Ovary (tissue), 9 donors: ENCODE results near the gene FYB2. TPM values are rescaled to one million over a fixed set of nuclear protein-coding genes. Genes with fewer than 3 reads are reported as not detected.

Source experiments
- DNase-seq, 5 donors: peaks; one replicate each; pipeline ENCODE4 v3.0.0-alpha.2; 2019 to 2020
- H3K27ac ChIP-seq, 2 donors: fragments of 200-600 bp; one replicate each; pipeline versions ENCODE4 v1.5.1 to v1.8.0; 2019 to 2022
- H3K27me3 ChIP-seq: fragments of 200-600 bp; one replicate; pipeline ENCODE4 v1.8.0; 2022
- H3K36me3 ChIP-seq: fragments of 200-600 bp; sonication (generic); one replicate; pipeline ENCODE4 v1.5.1; 2019
- H3K4me1 ChIP-seq: one replicate; pipeline ENCODE4 v1.8.1; 2013; ENCODE audit warnings: mild to moderate bottlenecking, moderate library complexity; ENCODE audit not compliant: insufficient read depth
- H3K4me3 ChIP-seq: fragments of 200-600 bp; sonication (generic); one replicate; pipeline ENCODE4 v1.5.1; 2017
- H3K9me3 ChIP-seq, 2 donors: fragments of 200-600 bp in 1 of 2; sonication (generic) in 1 of 2; one replicate each; pipeline versions ENCODE4 v1.5.1 to v1.8.1; 2013 to 2019; ENCODE audit warnings: mild to moderate bottlenecking in 1 of 2, moderate library complexity in 1 of 2
- EP300 ChIP-seq: sonication (generic); formaldehyde crosslinking; IDR thresholded peaks from one replicate; pipeline ENCODE4 v1.6.1; 2017; ENCODE audit warnings: antibody characterized with exemption
- POLR2A ChIP-seq: fragments of 450-650 bp; IDR thresholded peaks from one replicate; pipeline ENCODE4 v1.6.1; 2017; ENCODE audit warnings: antibody characterized with exemption, mild to moderate bottlenecking, moderate library complexity
- WGBS, 3 donors: extraction: QIAGEN DNeasy Blood & Tissue Kit in 1 of 3; methylation state at CpG; one replicate each; pipeline versions ENCODE4 v1.1.5 to v1.1.7; 2013 to 2017; 5-methylcytosine and 5-hydroxymethylcytosine counted together
- intact Hi-C, 4 donors: fragments of 100-400 bp; cut with DNase I; formaldehyde crosslinking; loops; one replicate each; pipeline versions ENCODE4 v1.11.0 to v1.15.1; 2022 to 2023
- polyA plus RNA-seq, 2 donors: library from polyadenylated mRNA; stranded (reverse); fragments of 200-250 nt in 1 of 2; fragments of 350-450 nt in 1 of 2; fragmentation: Illumina TruSeq in 1 of 2; extraction: RNeasy Lipid Tissue Mini Kit (QIAGEN cat#74804) in 1 of 2; gene quantifications; one replicate each; pipeline ENCODE4 v1.2.3, GENCODE V29; 2013 to 2014
- total RNA-seq, 7 donors: library from RNA; depleted of rRNA in 2 of 7; stranded (reverse); fragments of >200 nt in 2 of 7; fragmentation: NEBNext Ultra II Directional in 3 of 7; extraction: Animal tissue kit (Norgen Biotek cat#: 25700) in 3 of 7; gene quantifications; one replicate each; pipeline versions ENCODE4 v1.1.0 to v1.2.4, GENCODE V29; 2016 to 2023
- TF ChIP-seq, protein P1 (sequence below), 3 donors: fragments of 450-650 bp in 2 of 3; fragments of 200-600 bp in 1 of 3; IDR thresholded peaks; one replicate each; pipeline versions ENCODE4 v1.5.1 to v1.8.0; 2016 to 2022; ENCODE audit warnings: antibody characterized with exemption in 3 of 3, mild to moderate bottlenecking in 1 of 3
- donor health status: DM: no; HTN: no; CAD: no; lungs with moderate emphysema.
- donor health status: DM: no; HTN: no; CAD: no.
- donor health status: Bipolar disorder and iron deficiency.
- donor health status: DM: yes; HTN: yes; CAD: no.
- donor health status: DM: no; HTN: no; CAD: no.
- donor health status: DM: yes; HTN: yes; CAD: no.

Gene FYB2
- total and polyA plus RNA-seq, 9 donors: 0.06 to 81.5 (median 2.0) TPM; not detected in 2

DNA sequence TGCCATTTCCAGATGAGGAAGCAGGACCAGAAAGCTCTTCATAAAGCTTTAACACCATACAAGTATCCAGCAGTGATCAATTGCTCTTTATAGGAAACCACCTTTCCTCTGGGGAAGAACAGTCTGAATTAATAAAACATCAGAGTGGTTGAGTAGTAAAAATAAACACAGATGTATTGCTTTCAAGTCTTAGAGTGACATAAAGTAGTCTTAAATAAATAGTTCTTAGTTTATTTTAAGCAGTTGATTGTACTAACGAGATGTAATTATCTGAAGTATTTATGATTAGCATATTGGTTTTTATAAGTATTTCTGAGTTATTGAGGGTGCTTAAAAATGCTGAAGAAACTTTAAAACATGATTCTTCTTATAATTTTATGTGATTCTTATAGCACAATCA, 107.1 kb downstream of the FYB2 start:
- WGBS, 3 donors: 78 to 87% (median 79%) methylated on average over 1 of the region's 1 CpG
- Histone ChIP-seq H3K4me3 (no peak overlapping the region), H3K36me3 (no peaks in the 10 kb centered on the region), H3K27ac (no peak overlapping the region), H3K4me1 (no peaks in the 10 kb centered on the region), H3K27me3 (no peaks in the 10 kb centered on the region), H3K9me3 (no peaks in the 10 kb centered on the region)
- TF ChIP-seq EP300 (no peak), POLR2A (no peak)
- TF ChIP-seq, protein P1, sequence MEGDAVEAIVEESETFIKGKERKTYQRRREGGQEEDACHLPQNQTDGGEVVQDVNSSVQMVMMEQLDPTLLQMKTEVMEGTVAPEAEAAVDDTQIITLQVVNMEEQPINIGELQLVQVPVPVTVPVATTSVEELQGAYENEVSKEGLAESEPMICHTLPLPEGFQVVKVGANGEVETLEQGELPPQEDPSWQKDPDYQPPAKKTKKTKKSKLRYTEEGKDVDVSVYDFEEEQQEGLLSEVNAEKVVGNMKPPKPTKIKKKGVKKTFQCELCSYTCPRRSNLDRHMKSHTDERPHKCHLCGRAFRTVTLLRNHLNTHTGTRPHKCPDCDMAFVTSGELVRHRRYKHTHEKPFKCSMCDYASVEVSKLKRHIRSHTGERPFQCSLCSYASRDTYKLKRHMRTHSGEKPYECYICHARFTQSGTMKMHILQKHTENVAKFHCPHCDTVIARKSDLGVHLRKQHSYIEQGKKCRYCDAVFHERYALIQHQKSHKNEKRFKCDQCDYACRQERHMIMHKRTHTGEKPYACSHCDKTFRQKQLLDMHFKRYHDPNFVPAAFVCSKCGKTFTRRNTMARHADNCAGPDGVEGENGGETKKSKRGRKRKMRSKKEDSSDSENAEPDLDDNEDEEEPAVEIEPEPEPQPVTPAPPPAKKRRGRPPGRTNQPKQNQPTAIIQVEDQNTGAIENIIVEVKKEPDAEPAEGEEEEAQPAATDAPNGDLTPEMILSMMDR (IDR thresholded peaks at IDR 0.05): no peak
- no peak for DNase-seq
- intact Hi-C loops: no loop called here

DNA sequence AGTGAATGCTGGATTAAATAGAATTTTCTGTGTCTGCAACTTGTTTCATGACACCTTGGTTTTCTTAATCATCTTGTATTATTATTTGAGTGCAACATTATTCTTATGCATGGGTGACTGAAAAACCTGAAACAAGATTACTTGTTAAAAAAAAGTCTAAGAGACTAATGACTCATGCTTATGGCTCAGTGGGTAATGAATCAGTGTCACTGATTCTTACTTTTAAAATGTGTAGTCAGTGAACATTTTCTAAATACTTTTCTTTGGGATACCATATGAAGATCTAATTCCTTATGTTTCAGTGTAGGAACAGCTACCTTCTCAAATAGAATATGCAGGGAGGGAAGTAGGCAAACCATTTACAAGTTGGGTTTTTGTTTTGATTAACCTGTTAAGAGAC, 108.6 kb downstream of the FYB2 start:
- Histone ChIP-seq H3K36me3 (no peaks in the 10 kb centered on the region), H3K27me3 (no peaks in the 10 kb centered on the region), H3K9me3 (no peaks in the 10 kb centered on the region), H3K27ac (no peak overlapping the region), H3K4me1 (no peaks in the 10 kb centered on the region), H3K4me3 (no peak overlapping the region)
- intact Hi-C loops: no loop called here
- TF ChIP-seq, protein P1 (IDR thresholded peaks at IDR 0.05): no peak
- TF ChIP-seq EP300 (no peak), POLR2A (no peak)
- DNase-seq: no peak

DNA sequence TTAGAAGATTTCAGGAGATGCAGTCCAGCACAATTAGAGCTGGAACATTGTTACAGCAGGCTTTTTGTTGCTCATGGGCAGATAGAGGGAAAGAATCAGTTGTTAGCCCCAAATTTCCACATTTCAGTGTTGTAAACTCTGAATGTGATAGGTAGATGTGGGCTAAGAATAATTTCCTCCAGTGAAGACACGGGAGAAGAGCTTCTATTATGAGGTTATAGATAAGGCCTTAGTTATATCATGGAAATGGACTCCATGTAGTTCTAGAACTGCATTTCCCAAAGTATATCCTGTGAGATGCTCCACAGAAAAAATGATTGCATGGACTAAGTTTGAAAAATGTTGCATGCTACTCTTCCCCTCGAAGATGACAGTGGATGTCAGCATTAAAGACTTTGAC, 109.2 kb downstream of the FYB2 start:
- Histone ChIP-seq H3K4me3 (no peak overlapping the region), H3K36me3 (no peaks in the 10 kb centered on the region), H3K27ac (no peak overlapping the region), H3K9me3 (no peaks in the 10 kb centered on the region), H3K4me1 (no peaks in the 10 kb centered on the region), H3K27me3 (no peaks in the 10 kb centered on the region)
- TF ChIP-seq, protein P1 (IDR thresholded peaks at IDR 0.05): no peak
- TF ChIP-seq EP300: no peak
- WGBS, 3 donors: 67 to 75% (median 73%) methylated on average over 2 of the region's 2 CpGs
- no peak for DNase-seq
- intact Hi-C loops: loop anchor here in 2 of 4 donors (5.0 to 10.0 kb wide), 3 partner anchors 115 to 1428 kb away; no protein-coding TSS in a partner anchor

GRCh38 chr1:56709269-56709880, 109.8 kb downstream of the FYB2 start:
- Histone ChIP-seq H3K4me1 (no peaks in the 10 kb centered on the region), H3K36me3 (no peaks in the 10 kb centered on the region), H3K9me3 (no peaks in the 10 kb centered on the region), H3K4me3 (no peak overlapping the region), H3K27ac (no peak overlapping the region), H3K27me3 (no peaks in the 10 kb centered on the region)
- DNase-seq: no peak
- intact Hi-C loops: loop anchor here in 2 of 4 donors (5.0 to 10.0 kb wide), 3 partner anchors 115 to 1427 kb away; no protein-coding TSS in a partner anchor
- TF ChIP-seq, protein P1 (IDR thresholded peaks at IDR 0.05): peak in 1 of 3 donors; percentile 24
- TF ChIP-seq POLR2A: no peak
- no peak for TF ChIP-seq EP300
- 9 to 11% (median 11%) methylated on average over 2 of the region's 2 CpGs for WGBS, 3 donors
